Stimulated activated CD8-positive, alpha-beta memory T cell treated with anti-CD3 and anti-CD28 coated beads, Interleukin-4, amount 100 ng/mL, for 24 hours (primary cell): ENCODE measurements around the gene CWC25.
A peak's percentile ranks its signal among the peaks of the same experiment; 100 is the strongest.
"Not testable (repeated sequence)": the region's sequence is repeated elsewhere in the genome, so short reads cannot be mapped to it uniquely, and the experiment has no call there.

Experiments used
- DNase-seq: peaks from one replicate; pipeline ENCODE4 v3.0.0-alpha.2; 2020; ENCODE audit warnings: low read depth

Gene CWC25

GRCh38 chr17:38852771-38853291 is 27.7 kb upstream of the CWC25 start:
- no peak for DNase-seq

GRCh38 chr17:38851434-38851833 is 26.3 kb upstream of the CWC25 start:
- no peak for DNase-seq

- no peak for DNase-seq
These were observed 25.3 kb upstream of the CWC25 start for GRCh38 chr17:38850374-38850773.

DNA sequence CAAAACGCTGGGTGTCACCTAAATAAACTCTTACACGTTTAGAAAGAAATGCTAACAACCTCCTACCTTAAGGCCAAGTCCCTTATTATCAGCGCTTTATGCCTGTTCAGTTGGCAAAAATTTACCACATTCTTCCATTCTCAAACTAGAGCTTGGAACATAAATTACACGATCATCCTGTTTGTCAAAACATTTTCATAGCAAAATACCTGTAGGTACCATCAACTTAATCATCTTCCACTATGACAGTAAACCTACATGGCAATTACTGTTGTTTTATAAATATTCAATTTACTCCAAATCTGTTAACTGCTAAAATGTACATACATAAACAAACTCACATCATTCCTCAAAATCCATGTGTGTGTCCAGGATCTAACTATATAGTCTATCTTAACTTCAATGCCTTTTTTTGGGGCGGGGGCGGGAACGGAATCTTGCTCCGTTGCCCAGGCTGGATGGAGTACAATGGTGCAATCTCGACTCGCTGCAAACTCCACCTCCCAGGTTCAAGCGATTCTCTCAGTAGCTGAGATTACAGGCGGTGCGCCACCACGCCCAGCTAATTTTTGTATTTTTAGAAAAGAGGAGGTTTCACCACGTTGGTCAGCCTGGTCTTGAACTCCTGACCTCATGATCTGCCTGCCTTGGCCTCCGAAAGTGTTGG is 24.0 kb upstream of the CWC25 start:
- DNase-seq, result no peak

GRCh38 chr17:38848557-38848891 is 23.4 kb upstream of the CWC25 start:
- no peak for DNase-seq

GRCh38 chr17:38844261-38844757 is 19.2 kb upstream of the CWC25 start:
- no peak for DNase-seq

DNA sequence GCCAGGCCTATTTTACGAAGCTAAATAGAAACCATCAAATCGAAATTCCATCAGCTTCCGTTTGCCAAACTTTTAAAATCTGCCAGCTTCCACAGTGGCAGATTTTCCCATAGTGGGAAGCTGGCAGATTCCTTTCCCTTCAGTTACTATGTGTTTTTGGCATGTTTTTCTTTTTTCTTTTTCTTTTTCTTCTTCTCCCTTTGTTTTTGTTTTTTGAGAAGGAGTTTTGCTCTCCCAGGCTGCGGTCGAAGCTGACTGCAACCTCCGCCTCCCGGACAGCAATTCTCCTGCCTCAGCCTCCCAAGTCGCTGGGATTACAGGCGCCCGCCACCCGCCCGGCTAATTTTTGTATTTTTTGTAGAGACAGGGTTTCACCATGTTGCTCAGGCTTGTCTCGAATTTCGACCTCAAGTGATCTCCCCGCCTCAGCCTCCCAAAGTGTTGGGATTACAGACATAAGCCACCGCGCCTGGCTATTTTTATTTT is 684 bp upstream of the CWC25 start:
- no peak for DNase-seq

- DNase-seq, result no peak
These were observed 9.4 kb downstream of the CWC25 start for GRCh38 chr17:38815576-38816193.

DNA sequence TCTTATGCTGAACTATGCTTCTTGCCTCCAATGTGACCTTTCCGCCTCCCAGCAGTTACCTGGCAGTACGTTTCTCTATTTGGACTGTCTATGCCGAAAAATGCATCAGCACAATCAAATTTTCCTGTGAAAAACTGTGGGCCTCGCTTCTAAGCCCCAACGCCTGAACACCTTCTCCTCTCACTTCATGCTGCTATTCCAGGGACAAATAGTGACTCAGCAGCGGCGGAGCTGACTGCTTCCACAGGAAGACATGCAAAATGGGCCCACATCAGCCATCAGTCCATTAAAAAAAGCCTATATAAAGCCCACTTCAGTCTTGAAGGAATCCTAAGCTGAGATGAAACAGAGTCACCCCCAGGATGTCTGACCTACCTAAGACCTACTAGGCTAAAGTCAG is 15.3 kb downstream of the CWC25 start:
- no peak for DNase-seq

GRCh38 chr17:38800237-38800760 is 24.8 kb downstream of the CWC25 start:
- DNase-seq, result no peak

GRCh38 chr17:38799501-38800236 is 25.5 kb downstream of the CWC25 start, which contains the start of gene PIP4K2B:
PIP4K2B (minus strand) TSS chr17:38799556; CDS start chr17:38799424, 132 bp downstream.
- DNase-seq, result peak; percentile 81

- peak; percentile 29 for DNase-seq
These were observed 26.3 kb downstream of the CWC25 start for GRCh38 chr17:38798614-38799500.

DNA sequence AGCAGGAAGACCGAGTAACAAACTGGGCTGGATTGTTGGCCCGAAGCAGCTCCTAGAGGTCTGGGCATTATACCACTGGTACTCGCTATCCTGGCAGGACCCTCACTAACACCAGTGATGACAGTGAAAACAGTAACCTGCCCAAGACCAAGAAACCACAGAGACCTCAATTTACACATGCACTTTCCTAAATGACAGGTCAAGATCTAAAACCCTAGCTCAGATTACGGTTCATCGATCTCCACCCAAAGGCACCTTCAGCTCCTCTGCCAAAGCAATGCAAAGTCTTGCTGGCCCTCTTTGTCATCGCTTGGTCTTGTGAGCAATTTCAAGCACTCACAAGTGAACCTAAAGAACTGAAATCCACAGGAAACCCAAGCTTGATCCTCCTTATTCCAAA is 27.3 kb downstream of the CWC25 start:
- no peak for DNase-seq

DNA sequence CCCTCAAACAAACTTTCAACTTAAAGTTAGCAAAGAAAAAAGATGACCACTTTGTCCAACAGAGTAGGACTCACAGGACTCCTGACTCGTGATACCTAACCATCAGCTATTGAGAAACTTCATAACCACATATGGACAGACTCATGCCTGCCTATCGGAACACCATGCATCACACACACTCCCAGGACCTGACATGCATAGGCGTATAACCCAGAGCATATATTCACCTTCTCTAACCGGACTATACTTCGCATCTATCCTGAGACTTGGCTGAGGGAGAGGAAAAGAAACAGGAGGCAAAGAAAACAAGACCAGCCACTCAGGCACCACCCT is 28.0 kb downstream of the CWC25 start:
- no peak for DNase-seq

- no peak for DNase-seq
These were observed 28.5 kb downstream of the CWC25 start for GRCh38 chr17:38796451-38797157.

DNA sequence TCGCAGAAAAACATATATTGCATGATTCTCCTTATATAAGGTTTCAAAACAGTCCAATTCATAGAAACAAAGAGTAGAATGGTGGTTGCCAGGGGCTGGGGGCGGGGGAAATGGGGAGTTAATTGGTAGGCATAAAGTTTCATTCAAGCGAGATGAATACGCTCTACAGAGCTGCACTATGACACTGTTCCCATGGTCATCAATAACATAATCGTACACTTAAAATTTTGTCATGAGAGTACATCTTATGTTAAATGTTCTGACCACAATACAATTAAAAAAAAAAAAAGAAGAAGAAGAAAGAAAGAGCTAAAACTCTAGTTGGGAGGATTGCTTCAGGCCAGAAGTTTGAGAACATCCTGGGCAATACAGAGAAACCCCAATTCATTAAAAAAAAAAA is 30.9 kb downstream of the CWC25 start:
- no peak for DNase-seq

DNA sequence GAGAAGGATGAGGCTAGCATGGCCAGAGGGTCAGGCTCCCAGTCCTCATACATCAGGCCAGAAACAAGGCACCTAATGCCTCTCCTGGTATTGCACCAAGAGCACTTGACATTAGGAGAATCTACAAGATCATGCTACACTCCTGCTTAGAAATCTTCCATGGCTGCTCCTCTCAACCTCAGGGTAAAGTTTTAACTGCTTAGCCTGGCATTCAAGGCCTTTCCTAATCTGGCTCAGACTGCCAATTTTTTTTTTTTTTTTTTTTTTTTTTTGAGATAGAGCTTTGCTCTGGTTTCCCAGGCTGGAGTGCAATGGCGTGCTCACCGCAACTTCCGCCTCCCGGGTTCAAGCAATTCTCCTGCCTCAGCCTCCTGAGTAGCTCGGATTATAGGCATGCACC is 34.0 kb downstream of the CWC25 start:
- no peak for DNase-seq

DNA sequence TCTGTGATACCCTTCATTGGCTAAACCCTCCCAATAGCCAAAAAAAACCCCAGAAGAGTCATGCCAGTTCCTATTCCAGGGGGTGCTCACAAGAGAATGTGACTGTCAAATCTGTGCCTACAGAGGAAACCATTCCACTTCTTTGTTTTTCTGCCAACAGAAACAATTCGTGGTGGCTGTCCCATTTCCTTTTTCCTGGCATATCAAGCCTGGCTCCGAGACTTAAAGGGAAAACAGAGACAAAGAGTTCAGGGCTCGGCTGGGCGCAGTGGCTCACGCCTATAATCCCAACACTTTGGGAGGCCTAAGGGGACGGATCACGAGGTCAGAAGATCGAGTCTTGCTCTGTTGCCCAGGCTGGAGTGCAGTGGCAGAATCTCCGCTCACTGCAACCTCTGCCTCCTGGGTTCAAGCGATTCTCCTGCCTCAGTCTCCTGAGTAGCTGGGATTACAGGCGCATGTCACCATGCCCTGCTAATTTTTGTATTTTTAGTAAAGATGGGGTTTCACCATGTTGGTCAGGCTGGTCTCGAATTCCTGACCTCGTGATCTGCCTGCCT is 34.9 kb downstream of the CWC25 start:
- DNase-seq, result not testable (repeated sequence)

GRCh38 chr17:38789185-38789584 is 35.9 kb downstream of the CWC25 start:
- no peak for DNase-seq

DNA sequence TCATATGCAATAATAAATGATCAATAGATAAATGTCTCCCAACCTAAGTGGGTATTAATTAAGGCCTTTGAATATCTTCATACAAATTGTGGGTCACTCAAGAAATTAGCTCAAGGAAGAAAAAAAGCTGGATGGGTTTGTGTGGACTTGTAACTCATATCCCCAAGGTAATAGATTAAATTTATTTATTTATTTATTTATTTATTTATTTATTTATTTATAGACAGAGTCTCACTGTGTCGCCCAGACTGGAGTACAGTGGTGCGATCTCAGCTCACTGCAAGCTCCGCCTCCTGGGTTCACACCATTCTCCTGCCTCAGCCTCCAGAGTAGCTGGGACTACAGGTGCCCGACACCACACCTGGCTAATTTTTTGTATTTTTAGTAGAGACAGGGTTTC is 37.1 kb downstream of the CWC25 start:
- not testable (repeated sequence) for DNase-seq

DNA sequence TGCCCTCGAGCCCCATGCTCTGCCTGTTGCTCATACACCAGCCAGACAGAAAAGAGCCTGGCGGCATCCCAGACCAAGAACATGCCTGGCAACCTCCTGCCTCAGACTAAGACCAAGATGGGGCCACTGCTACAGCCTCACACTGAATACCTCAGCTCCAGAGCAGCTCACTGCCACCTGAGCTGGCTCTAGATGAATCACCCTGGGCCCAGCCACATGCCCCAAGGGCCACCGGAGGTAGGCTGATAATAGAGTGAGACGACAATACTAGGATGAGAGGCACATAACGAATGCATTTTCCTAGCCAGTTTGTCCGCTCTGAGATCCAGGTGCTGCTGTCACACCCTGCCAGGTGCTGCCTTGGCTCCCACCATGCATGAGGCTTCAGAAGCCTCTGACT is 38.7 kb downstream of the CWC25 start:
- no peak for DNase-seq
